Endothelial cell of umbilical vein (primary cell): ENCODE measurements around the gene COL16A1. TPM values are rescaled to one million over a fixed set of nuclear protein-coding genes. Genes with fewer than 3 reads are reported as not detected.

Experiments
- BruUV-seq: library from RNA; stranded (reverse); fragments of 400-500 nt; replicated peaks from 2 replicates; lab custom pipeline; 2021; lab: Mats Ljungman, UMichigan
- CTCF ChIA-PET: fragments of 300-600, 350-600 bp; sonication (Branson Sonifier 250); formaldehyde crosslinking; loops from one replicate; lab custom pipeline; 2021; ENCODE audit warnings: antibody characterized with exemption, inconsistent platforms; lab: Charles Lee
- POLR2A ChIA-PET: fragments of 300-600, 350-600 bp; sonication (Branson Sonifier 250); formaldehyde crosslinking; loops from one replicate; lab custom pipeline; 2021; ENCODE audit warnings: antibody characterized with exemption, inconsistent platforms; lab: Charles Lee
- DNase-seq: peaks from one replicate; pipeline ENCODE4 v3.0.0-alpha.2; 2011; ENCODE audit warnings: low read depth, low spot score
- FAIRE-seq: peaks from 2 replicates; lab custom pipeline; 2011; peaks lifted over from hg19 to GRCh38; lab: Jason Lieb, UNC
- H2AFZ ChIP-seq: 2 replicates; pipeline ENCODE4 v1.6.0; 2012; ENCODE audit warnings: low read depth, low read length, control low read depth, inconsistent platforms
- H3K27ac ChIP-seq: 2 replicates; pipeline ENCODE4 v1.5.1; 2011; ENCODE audit warnings: low read depth, mild to moderate bottlenecking, control low read depth, low read length, moderate library complexity; ENCODE audit not compliant: insufficient read depth
- H3K27me3 ChIP-seq, 2 experiments: 2 replicates each; pipeline versions ENCODE4 v1.6.0 to v1.6.1; 2011; ENCODE audit warnings: low read length in 2 of 2, mixed read lengths in 1 of 2; ENCODE audit not compliant: control insufficient read depth in 2 of 2, insufficient read depth in 2 of 2
- H3K36me3 ChIP-seq, 2 experiments: 2 replicates in 1 of 2; 3 replicates in 1 of 2; pipeline ENCODE4 v1.5.1; 2011; ENCODE audit warnings: low read length in 2 of 2, mild to moderate bottlenecking in 1 of 2, moderate library complexity in 1 of 2; ENCODE audit not compliant: control insufficient read depth in 2 of 2, insufficient read depth in 2 of 2; ENCODE audit errors: extremely low read depth in 1 of 2
- H3K4me1 ChIP-seq: 3 replicates; pipeline ENCODE4 v1.5.1; 2011; ENCODE audit warnings: mild to moderate bottlenecking, low read length; ENCODE audit not compliant: control insufficient read depth, insufficient read depth; ENCODE audit errors: extremely low read depth
- H3K4me2 ChIP-seq: 2 replicates; pipeline ENCODE4 v1.6.1; 2011; ENCODE audit warnings: low read length, control low read depth, mixed read lengths; ENCODE audit not compliant: insufficient read depth
- H3K4me3 ChIP-seq, 3 experiments: fragments of 200-600 bp in 1 of 3; sonication (generic), shearing (Covaris generic) in 1 of 3; replicated peaks in 1 of 3; 2 replicates each; pipeline ENCODE4 v1.5.1; 2011 to 2016; ENCODE audit warnings: control low read depth in 3 of 3, low read length in 3 of 3, mild to moderate bottlenecking in 2 of 3, inconsistent platforms in 1 of 3, low read depth in 1 of 3, moderate library complexity in 1 of 3; ENCODE audit not compliant: insufficient read depth in 1 of 3
- H3K79me2 ChIP-seq: 2 replicates; pipeline ENCODE4 v1.6.0; 2012; ENCODE audit warnings: low read length, inconsistent platforms; ENCODE audit not compliant: control insufficient read depth, insufficient read depth
- H3K9ac ChIP-seq: replicated peaks from 2 replicates; pipeline ENCODE3; 2011; ENCODE audit warnings: low read length, control low read depth; ENCODE audit not compliant: insufficient read depth; ENCODE audit errors: extremely low read depth
- H3K9me1 ChIP-seq: replicated peaks from 3 replicates; pipeline ENCODE4 v1.6.0; 2011; ENCODE audit warnings: mild to moderate bottlenecking, low read length; ENCODE audit not compliant: control insufficient read depth, insufficient read depth; ENCODE audit errors: extremely low read depth
- H3K9me3 ChIP-seq: replicated peaks from 2 replicates; pipeline ENCODE4 v1.5.1; 2012; ENCODE audit warnings: low read length, inconsistent platforms; ENCODE audit not compliant: control insufficient read depth, insufficient read depth
- H4K20me1 ChIP-seq: replicated peaks from 2 replicates; pipeline ENCODE3; 2011; ENCODE audit warnings: mild to moderate bottlenecking, low read length; ENCODE audit not compliant: control insufficient read depth, insufficient read depth; ENCODE audit errors: extremely low read depth
- EZH2 ChIP-seq: IDR thresholded peaks from 2 replicates; pipeline ENCODE4 v1.6.1; 2012; ENCODE audit warnings: borderline replicate concordance, low read depth, mild to moderate bottlenecking, moderate library complexity, low read length, inconsistent platforms; ENCODE audit not compliant: severe bottlenecking
- FOS ChIP-seq: IDR thresholded peaks from 2 replicates; pipeline ENCODE4 v1.6.1; 2011; ENCODE audit warnings: mild to moderate bottlenecking, low read length, moderate library complexity, borderline replicate concordance; ENCODE audit not compliant: insufficient read depth
- GATA2 ChIP-seq: IDR thresholded peaks from 2 replicates; pipeline ENCODE4 v1.7.0; 2011; ENCODE audit warnings: low read depth, mild to moderate bottlenecking, moderate library complexity, mixed read lengths, low read length; ENCODE audit not compliant: insufficient read length, insufficient read depth
- JUN ChIP-seq: IDR thresholded peaks from 2 replicates; pipeline ENCODE4 v1.6.1; 2011; ENCODE audit warnings: borderline replicate concordance, low read depth; ENCODE audit not compliant: insufficient read length, insufficient read depth
- MAX ChIP-seq: IDR thresholded peaks from 2 replicates; pipeline ENCODE4 v1.6.1; 2011; ENCODE audit not compliant: insufficient read depth, insufficient read length
- MYC ChIP-seq: IDR thresholded peaks from one replicate; pipeline ENCODE4 v1.6.1; 2011; ENCODE audit warnings: mild to moderate bottlenecking, low read depth, low read length
- POLR2A ChIP-seq: IDR thresholded peaks from 2 replicates; pipeline ENCODE4 v1.6.1; 2012; ENCODE audit warnings: low read depth, mild to moderate bottlenecking, control low read depth, low read length
- POLR2AphosphoS5 ChIP-seq: IDR thresholded peaks from 2 replicates; pipeline ENCODE4 v1.6.1; 2012; ENCODE audit warnings: low read depth, mild to moderate bottlenecking, control low read depth, low read length, moderate library complexity; ENCODE audit not compliant: insufficient read depth
- dilution Hi-C: fragments of 300-500 bp; cut with MboI; formaldehyde crosslinking; loops from one replicate; pipeline ENCODE4 v1.15.0; 2019; ENCODE audit warnings: low sequenced_read_pairs; ENCODE audit not compliant: extremely low pct_ligation_motif_present
- intact Hi-C: fragments of 100-400 bp; cut with micrococcal nuclease; formaldehyde crosslinking; loops from one replicate; pipeline ENCODE4 v1.10.0; 2022
- polyA plus RNA-seq, 4 experiments: library from polyadenylated mRNA; depleted of rRNA in 3 of 4; stranded (reverse) in 3 of 4; unstranded in 1 of 4; fragments of >200 nt; gene quantifications; 2 replicates each; pipeline versions ENCODE4 v1.2.1 to v1.2.3, GENCODE V29; 2011 to 2012; ENCODE audit warnings: missing spikeins in 1 of 4
- total RNA-seq: library from RNA; stranded (reverse); gene quantifications from 2 replicates; pipeline ENCODE4 v1.2.3, GENCODE V29; 2021
- TF ChIP-seq, protein P1 (sequence below), 2 donors: IDR thresholded peaks; 1 replicate in 1 of 2; 2 replicates in 1 of 2; pipeline ENCODE4 v1.5.1; 2011; ENCODE audit warnings: low read length in 2 of 2, mild to moderate bottlenecking in 2 of 2, moderate library complexity in 2 of 2, control low read depth in 1 of 2, inconsistent platforms in 1 of 2, low read depth in 1 of 2; ENCODE audit not compliant: insufficient read depth in 1 of 2; ENCODE audit errors: extremely low read depth in 1 of 2

The COL16A1 gene
- total and polyA plus RNA-seq, 2 donors (not counting 3 experiments of a cell fraction or from before 2014, with no cell fraction given) = 0.68 to 1.2 TPM

DNA sequence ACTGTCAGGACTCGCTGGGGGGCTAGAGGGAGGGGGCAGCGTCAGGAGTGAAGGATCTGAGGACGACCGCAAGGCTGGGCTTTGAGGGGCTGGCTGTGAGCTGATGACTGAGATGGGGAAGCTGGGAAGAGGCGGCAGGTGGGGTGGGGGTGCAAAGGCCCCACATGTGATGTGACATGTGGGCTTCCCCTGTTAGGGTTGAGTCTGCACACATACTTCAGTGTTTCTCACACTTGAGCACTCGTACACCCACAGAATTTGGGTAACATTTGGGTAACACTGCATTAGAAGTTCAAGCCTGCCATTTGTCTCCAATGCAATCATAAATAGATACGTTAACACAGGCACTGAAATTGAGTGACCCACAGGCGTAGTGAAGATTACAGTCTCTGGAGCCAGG is 16.2 kb downstream of the COL16A1 start:
- FAIRE-seq = no peak

More for the DNA sequence above, 16.2 kb downstream of the COL16A1 start:
- dilution Hi-C loops = no loop called here
- H3K4me1 ChIP-seq = peaks cover 13% of the 10 kb centered on the region
- intact Hi-C loops = loop anchor here (2.0 kb wide), 1 partner anchor 17 kb away; no protein-coding TSS in a partner anchor
- no peak for DNase-seq
- no peak overlapping the region for H3K4me3 ChIP-seq
- no peaks in the 10 kb centered on the region for H3K27me3 ChIP-seq
- H3K27ac ChIP-seq = no peak overlapping the region
- H3K79me2 ChIP-seq = no peaks in the 10 kb centered on the region
- no peaks in the 10 kb centered on the region for H3K9me3 ChIP-seq
- CTCF ChIA-PET = no interaction called here
- no peak overlapping the region for H2AFZ ChIP-seq
- no peaks in the 10 kb centered on the region for H3K36me3 ChIP-seq
- no peak overlapping the region for H3K9ac ChIP-seq
- no peak overlapping the region for H3K4me2 ChIP-seq
- TF ChIP-seq, protein P1, sequence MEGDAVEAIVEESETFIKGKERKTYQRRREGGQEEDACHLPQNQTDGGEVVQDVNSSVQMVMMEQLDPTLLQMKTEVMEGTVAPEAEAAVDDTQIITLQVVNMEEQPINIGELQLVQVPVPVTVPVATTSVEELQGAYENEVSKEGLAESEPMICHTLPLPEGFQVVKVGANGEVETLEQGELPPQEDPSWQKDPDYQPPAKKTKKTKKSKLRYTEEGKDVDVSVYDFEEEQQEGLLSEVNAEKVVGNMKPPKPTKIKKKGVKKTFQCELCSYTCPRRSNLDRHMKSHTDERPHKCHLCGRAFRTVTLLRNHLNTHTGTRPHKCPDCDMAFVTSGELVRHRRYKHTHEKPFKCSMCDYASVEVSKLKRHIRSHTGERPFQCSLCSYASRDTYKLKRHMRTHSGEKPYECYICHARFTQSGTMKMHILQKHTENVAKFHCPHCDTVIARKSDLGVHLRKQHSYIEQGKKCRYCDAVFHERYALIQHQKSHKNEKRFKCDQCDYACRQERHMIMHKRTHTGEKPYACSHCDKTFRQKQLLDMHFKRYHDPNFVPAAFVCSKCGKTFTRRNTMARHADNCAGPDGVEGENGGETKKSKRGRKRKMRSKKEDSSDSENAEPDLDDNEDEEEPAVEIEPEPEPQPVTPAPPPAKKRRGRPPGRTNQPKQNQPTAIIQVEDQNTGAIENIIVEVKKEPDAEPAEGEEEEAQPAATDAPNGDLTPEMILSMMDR (IDR thresholded peaks at IDR 0.05; ENCODE audit: extremely low read depth in 1 of 2, insufficient read depth in 1 of 2, low read depth in 1 of 2, low read length in 2 of 2) = no peak
- TF ChIP-seq FOS = no peak
- no peak for TF ChIP-seq POLR2A
- no peak for TF ChIP-seq POLR2AphosphoS5
- no peak for TF ChIP-seq MAX
- TF ChIP-seq MYC = no peak
- TF ChIP-seq JUN = no peak
- TF ChIP-seq GATA2 = no peak
- TF ChIP-seq EZH2 = no peak
- BruUV-seq = no TSS peak
- H4K20me1 ChIP-seq = no peaks in the 10 kb centered on the region
- no peaks in the 10 kb centered on the region for H3K9me1 ChIP-seq
- POLR2A ChIA-PET = no interaction called here
